Ovary (tissue), 3 donors: ENCODE data around the gene ZNF837.

Source experiments
- EP300 ChIP-seq: sonication (generic); formaldehyde crosslinking; IDR thresholded peaks from one replicate; pipeline ENCODE4 v1.6.1; 2017; ENCODE audit warnings: antibody characterized with exemption
- POLR2A ChIP-seq: fragments of 450-650 bp; IDR thresholded peaks from one replicate; pipeline ENCODE4 v1.6.1; 2017; ENCODE audit warnings: antibody characterized with exemption, mild to moderate bottlenecking, moderate library complexity
- TF ChIP-seq, protein P1 (sequence below), 3 donors: fragments of 450-650 bp in 2 of 3; fragments of 200-600 bp in 1 of 3; IDR thresholded peaks; one replicate each; pipeline versions ENCODE4 v1.5.1 to v1.8.0; 2016 to 2022; ENCODE audit warnings: antibody characterized with exemption in 3 of 3, mild to moderate bottlenecking in 1 of 3
- donor health status: DM: no; HTN: no; CAD: no.

DNA sequence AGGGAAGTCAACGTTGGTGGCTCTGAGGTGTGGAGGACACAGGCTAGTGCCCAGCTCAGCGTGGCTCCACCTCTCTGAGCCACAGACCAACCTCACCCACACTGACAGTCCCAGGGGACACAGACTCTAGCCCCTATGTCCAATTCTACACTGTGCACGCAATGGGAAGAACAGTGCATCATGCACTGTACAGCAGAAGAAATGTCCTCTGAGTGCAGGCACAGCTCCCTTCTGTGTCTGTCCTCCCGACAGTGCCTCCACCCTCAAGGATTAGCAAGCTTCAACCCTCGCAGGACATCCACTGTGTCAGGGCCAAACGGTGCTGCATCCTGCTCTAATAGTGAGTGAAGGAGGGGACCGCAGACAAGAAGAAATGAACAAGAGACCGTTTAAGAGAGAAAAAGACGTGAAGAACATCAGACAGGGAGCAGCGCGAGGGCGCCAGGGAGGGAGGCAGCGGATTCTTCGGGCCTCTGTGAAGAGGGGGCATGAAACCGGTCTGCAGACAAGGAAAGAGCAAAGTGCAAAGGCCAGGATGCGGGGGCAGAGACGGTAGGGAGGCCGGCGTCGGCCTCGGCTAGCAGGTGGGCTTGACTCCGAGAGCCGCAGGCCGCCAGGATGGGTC, 681 bp downstream of the ZNF837 start:
- TF ChIP-seq, protein P1, sequence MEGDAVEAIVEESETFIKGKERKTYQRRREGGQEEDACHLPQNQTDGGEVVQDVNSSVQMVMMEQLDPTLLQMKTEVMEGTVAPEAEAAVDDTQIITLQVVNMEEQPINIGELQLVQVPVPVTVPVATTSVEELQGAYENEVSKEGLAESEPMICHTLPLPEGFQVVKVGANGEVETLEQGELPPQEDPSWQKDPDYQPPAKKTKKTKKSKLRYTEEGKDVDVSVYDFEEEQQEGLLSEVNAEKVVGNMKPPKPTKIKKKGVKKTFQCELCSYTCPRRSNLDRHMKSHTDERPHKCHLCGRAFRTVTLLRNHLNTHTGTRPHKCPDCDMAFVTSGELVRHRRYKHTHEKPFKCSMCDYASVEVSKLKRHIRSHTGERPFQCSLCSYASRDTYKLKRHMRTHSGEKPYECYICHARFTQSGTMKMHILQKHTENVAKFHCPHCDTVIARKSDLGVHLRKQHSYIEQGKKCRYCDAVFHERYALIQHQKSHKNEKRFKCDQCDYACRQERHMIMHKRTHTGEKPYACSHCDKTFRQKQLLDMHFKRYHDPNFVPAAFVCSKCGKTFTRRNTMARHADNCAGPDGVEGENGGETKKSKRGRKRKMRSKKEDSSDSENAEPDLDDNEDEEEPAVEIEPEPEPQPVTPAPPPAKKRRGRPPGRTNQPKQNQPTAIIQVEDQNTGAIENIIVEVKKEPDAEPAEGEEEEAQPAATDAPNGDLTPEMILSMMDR (IDR thresholded peaks at IDR 0.05), result no peak
- TF ChIP-seq EP300 (no peak), POLR2A (no peak)
